ENCODE measurements around the gene TFAP2E. TPM values are rescaled to one million over a fixed set of nuclear protein-coding genes. Genes with fewer than 3 reads are reported as not detected.

The TFAP2E gene
- total and polyA plus RNA-seq, 4 donors, result 0.07 to 0.21 (median 0.09) TPM

- H3K4me1 ChIP-seq (ENCODE audit: control insufficient read depth in 4 of 4, insufficient read depth in 4 of 4, low read length in 3 of 4), result peaks cover 2 to 63% (median 49%) of the 10 kb centered on the region in 4 donors
- H3K27me3 ChIP-seq (ENCODE audit: control insufficient read depth in 4 of 4, insufficient read depth in 4 of 4, low read length in 3 of 4), result no peaks in the 10 kb centered on the region
- H3K9me3 ChIP-seq (ENCODE audit: control insufficient read depth in 4 of 4, low read length in 3 of 4), result no peaks in the 10 kb centered on the region
- H3K9ac ChIP-seq (ENCODE audit: low read depth in 1 of 2, low read length in 2 of 2), result peak overlapping the region; percentile 83 to 85
- TF ChIP-seq HNF4G (IDR thresholded peaks at IDR 0.05) (no peak), FOXA1 (IDR thresholded peaks at IDR 0.05) (no peak), RXRA (IDR thresholded peaks at IDR 0.05) (no peak), EGR1 (IDR thresholded peaks at IDR 0.05; ENCODE audit: low read depth in 2 of 2) (no peak), GABPA (IDR thresholded peaks at IDR 0.05 in 1 of 2, conservative IDR thresholded peaks at IDR 0.05 in 1 of 2) (no peak), SP1 (IDR thresholded peaks at IDR 0.05) (no peak)
- TF ChIP-seq, protein P1, sequence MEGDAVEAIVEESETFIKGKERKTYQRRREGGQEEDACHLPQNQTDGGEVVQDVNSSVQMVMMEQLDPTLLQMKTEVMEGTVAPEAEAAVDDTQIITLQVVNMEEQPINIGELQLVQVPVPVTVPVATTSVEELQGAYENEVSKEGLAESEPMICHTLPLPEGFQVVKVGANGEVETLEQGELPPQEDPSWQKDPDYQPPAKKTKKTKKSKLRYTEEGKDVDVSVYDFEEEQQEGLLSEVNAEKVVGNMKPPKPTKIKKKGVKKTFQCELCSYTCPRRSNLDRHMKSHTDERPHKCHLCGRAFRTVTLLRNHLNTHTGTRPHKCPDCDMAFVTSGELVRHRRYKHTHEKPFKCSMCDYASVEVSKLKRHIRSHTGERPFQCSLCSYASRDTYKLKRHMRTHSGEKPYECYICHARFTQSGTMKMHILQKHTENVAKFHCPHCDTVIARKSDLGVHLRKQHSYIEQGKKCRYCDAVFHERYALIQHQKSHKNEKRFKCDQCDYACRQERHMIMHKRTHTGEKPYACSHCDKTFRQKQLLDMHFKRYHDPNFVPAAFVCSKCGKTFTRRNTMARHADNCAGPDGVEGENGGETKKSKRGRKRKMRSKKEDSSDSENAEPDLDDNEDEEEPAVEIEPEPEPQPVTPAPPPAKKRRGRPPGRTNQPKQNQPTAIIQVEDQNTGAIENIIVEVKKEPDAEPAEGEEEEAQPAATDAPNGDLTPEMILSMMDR (IDR thresholded peaks at IDR 0.05; ENCODE audit: low read depth, low read length, missing input control), result no peak
- TF ChIP-seq, protein P2, sequence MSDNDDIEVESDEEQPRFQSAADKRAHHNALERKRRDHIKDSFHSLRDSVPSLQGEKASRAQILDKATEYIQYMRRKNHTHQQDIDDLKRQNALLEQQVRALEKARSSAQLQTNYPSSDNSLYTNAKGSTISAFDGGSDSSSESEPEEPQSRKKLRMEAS (IDR thresholded peaks at IDR 0.05), result no peak
- H3K36me3 ChIP-seq (ENCODE audit: control insufficient read depth in 4 of 4, insufficient read depth in 3 of 4, low read depth in 1 of 4, low read length in 3 of 4), result peaks cover 0 to 15% (median 11%) of the 10 kb centered on the region in 4 donors
- WGBS, result 1% methylated on average over 17 of the region's 17 CpGs
- H3K4me3 ChIP-seq (ENCODE audit: low read depth in 1 of 3, low read length in 3 of 3), result peak overlapping the region; percentile 88 to 96 (median 90)
- H3K27ac ChIP-seq (ENCODE audit: low read depth in 1 of 2, low read length in 2 of 2), result peak overlapping the region; percentile 98 to 99
- no peak for DNase-seq (ENCODE audit: low spot score)
Measured at GRCh38 chr1:35556484-35557117, 16.5 kb upstream of the TFAP2E start.

DNA sequence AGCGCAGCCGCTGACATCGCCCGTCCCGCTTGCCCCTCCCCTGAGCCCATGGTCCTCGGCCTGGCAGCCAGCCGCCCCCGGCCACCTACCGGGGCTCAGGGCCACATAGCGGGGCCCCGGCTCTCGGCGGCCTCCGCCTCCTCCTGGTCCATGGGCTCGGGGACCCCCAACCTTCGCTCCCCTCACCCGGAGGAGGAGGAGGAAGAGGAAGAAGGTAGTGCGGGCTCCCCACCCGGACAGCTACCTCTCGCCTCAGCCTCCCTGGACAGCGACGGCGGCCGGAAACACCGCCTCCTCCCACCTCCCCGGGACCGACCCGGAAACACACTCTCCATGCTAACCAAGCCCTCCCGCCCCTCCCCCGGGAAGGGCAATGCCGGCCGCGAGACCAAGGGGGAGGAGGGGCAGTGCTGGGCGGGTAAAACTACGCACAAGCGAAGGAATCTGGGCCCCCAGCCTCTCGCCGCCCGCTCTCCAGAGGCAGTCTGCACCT is 15.9 kb upstream of the TFAP2E start, which contains the start of gene KIAA0319L:
Gene KIAA0319L, minus strand, starts transcription at position 286 of the 493 bp plus-strand sequence. CDS start 2,912 bp downstream, outside the sequence.
- no peak for DNase-seq (ENCODE audit: low spot score)
- WGBS, result under 1% methylated on average over 39 of the region's 39 CpGs
- peaks cover 2 to 63% (median 49%) of the 10 kb centered on the region in 4 donors for H3K4me1 ChIP-seq (ENCODE audit: control insufficient read depth in 4 of 4, insufficient read depth in 4 of 4, low read length in 3 of 4)

More for the DNA sequence above, 15.9 kb upstream of the TFAP2E start, which contains the start of gene KIAA0319L:
- Histone ChIP-seq H3K27ac (ENCODE audit: low read depth in 1 of 2, low read length in 2 of 2) (peak within 1 kb of the TSS; percentile 98 to 99), H3K27me3 (ENCODE audit: control insufficient read depth in 4 of 4, insufficient read depth in 4 of 4, low read length in 3 of 4) (no peaks in the 10 kb centered on the region), H3K36me3 (ENCODE audit: control insufficient read depth in 4 of 4, insufficient read depth in 3 of 4, low read depth in 1 of 4, low read length in 3 of 4) (peaks cover 0 to 12% (median 9%) of the 10 kb centered on the region in 4 donors), H3K9ac (ENCODE audit: low read depth in 1 of 2, low read length in 2 of 2) (peak within 1 kb of the TSS; percentile 83 to 85), H3K4me3 (ENCODE audit: low read depth in 1 of 3, low read length in 3 of 3) (peak within 1 kb of the TSS; percentile 88 to 96 (median 90)), H3K9me3 (ENCODE audit: control insufficient read depth in 4 of 4, low read length in 3 of 4) (no peaks in the 10 kb centered on the region)
- TF ChIP-seq FOXA1 (IDR thresholded peaks at IDR 0.05), result peak; percentile 20
- no peak for TF ChIP-seq HNF4G (IDR thresholded peaks at IDR 0.05)
- no peak for TF ChIP-seq RAD21 (IDR thresholded peaks at IDR 0.05)
- TF ChIP-seq, protein P3, sequence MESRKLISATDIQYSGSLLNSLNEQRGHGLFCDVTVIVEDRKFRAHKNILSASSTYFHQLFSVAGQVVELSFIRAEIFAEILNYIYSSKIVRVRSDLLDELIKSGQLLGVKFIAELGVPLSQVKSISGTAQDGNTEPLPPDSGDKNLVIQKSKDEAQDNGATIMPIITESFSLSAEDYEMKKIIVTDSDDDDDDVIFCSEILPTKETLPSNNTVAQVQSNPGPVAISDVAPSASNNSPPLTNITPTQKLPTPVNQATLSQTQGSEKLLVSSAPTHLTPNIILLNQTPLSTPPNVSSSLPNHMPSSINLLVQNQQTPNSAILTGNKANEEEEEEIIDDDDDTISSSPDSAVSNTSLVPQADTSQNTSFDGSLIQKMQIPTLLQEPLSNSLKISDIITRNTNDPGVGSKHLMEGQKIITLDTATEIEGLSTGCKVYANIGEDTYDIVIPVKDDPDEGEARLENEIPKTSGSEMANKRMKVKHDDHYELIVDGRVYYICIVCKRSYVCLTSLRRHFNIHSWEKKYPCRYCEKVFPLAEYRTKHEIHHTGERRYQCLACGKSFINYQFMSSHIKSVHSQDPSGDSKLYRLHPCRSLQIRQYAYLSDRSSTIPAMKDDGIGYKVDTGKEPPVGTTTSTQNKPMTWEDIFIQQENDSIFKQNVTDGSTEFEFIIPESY (IDR thresholded peaks at IDR 0.05), result no peak
- TF ChIP-seq, protein P4, sequence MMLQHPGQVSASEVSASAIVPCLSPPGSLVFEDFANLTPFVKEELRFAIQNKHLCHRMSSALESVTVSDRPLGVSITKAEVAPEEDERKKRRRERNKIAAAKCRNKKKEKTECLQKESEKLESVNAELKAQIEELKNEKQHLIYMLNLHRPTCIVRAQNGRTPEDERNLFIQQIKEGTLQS (IDR thresholded peaks at IDR 0.05), result no peak
- TF ChIP-seq FOXA2 (IDR thresholded peaks at IDR 0.05), result no peak
- peak in 1 of 2 donors; percentile 28 for TF ChIP-seq RXRA (IDR thresholded peaks at IDR 0.05)
- no peak for TF ChIP-seq HNF4A (conservative IDR thresholded peaks at IDR 0.05)
- TF ChIP-seq SP1 (IDR thresholded peaks at IDR 0.05), result no peak
- no peak for TF ChIP-seq EGR1 (IDR thresholded peaks at IDR 0.05; ENCODE audit: low read depth in 2 of 2)
- TF ChIP-seq, protein P2 (IDR thresholded peaks at IDR 0.05), result no peak
- no peak for TF ChIP-seq TAF1 (conservative IDR thresholded peaks at IDR 0.05)
- peak; percentile 18 for TF ChIP-seq NR2F2 (IDR thresholded peaks at IDR 0.05)
- TF ChIP-seq, protein P1 (IDR thresholded peaks at IDR 0.05; ENCODE audit: low read depth, low read length, missing input control), result no peak
- no peak for TF ChIP-seq YY1 (IDR thresholded peaks at IDR 0.05)
- TF ChIP-seq GABPA (IDR thresholded peaks at IDR 0.05 in 1 of 2, conservative IDR thresholded peaks at IDR 0.05 in 1 of 2), result peak; percentile 69 to 91
- TF ChIP-seq, protein P5, sequence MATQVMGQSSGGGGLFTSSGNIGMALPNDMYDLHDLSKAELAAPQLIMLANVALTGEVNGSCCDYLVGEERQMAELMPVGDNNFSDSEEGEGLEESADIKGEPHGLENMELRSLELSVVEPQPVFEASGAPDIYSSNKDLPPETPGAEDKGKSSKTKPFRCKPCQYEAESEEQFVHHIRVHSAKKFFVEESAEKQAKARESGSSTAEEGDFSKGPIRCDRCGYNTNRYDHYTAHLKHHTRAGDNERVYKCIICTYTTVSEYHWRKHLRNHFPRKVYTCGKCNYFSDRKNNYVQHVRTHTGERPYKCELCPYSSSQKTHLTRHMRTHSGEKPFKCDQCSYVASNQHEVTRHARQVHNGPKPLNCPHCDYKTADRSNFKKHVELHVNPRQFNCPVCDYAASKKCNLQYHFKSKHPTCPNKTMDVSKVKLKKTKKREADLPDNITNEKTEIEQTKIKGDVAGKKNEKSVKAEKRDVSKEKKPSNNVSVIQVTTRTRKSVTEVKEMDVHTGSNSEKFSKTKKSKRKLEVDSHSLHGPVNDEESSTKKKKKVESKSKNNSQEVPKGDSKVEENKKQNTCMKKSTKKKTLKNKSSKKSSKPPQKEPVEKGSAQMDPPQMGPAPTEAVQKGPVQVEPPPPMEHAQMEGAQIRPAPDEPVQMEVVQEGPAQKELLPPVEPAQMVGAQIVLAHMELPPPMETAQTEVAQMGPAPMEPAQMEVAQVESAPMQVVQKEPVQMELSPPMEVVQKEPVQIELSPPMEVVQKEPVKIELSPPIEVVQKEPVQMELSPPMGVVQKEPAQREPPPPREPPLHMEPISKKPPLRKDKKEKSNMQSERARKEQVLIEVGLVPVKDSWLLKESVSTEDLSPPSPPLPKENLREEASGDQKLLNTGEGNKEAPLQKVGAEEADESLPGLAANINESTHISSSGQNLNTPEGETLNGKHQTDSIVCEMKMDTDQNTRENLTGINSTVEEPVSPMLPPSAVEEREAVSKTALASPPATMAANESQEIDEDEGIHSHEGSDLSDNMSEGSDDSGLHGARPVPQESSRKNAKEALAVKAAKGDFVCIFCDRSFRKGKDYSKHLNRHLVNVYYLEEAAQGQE (IDR thresholded peaks at IDR 0.05), result peak; percentile 95
- no peak for TF ChIP-seq JUND (IDR thresholded peaks at IDR 0.05)
